Right lobe of liver (tissue), 4 donors: ENCODE measurements around the gene NELFB.

Experiments used
- POLR2A ChIP-seq: fragments of 450-650 bp; IDR thresholded peaks from one replicate; pipeline ENCODE4 v1.6.1; 2017; ENCODE audit warnings: antibody characterized with exemption, mild to moderate bottlenecking
- TF ChIP-seq, protein P1 (sequence below), 4 donors: fragments of 200-600 bp in 3 of 4; fragments of 450-650 bp in 1 of 4; IDR thresholded peaks; one replicate each; pipeline versions ENCODE4 v1.5.1 to v1.8.0; 2016 to 2022; ENCODE audit warnings: antibody characterized with exemption in 4 of 4, mild to moderate bottlenecking in 2 of 4
- donor health status: DM: no; HTN: no; CAD: no.
- donor health status: DM: no; HTN: no; CAD: no.
- donor health status: DM: no; HTN: yes; CAD: no.

DNA sequence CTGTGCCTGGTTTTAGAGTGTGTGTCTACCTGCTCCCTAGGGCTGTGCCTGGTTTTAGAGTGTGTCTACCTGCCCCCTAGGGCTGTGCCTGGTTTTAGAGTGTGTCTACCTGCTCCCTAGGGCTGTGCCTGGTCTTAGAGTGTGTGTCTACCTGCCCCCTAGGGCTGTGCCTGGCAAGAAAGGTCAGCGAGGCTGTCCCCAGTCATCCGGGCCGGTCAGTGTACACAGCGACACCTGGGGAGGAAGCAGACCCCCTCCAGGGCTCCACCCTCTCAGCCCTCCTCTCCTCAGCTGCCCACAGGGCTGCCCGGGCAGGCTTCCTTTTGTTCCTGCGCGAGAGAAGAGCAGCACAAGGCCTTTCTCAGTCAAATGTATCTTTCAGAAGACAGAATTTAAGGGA is 42.8 kb downstream of the NELFB start:
- TF ChIP-seq POLR2A: no peak
- TF ChIP-seq, protein P1, sequence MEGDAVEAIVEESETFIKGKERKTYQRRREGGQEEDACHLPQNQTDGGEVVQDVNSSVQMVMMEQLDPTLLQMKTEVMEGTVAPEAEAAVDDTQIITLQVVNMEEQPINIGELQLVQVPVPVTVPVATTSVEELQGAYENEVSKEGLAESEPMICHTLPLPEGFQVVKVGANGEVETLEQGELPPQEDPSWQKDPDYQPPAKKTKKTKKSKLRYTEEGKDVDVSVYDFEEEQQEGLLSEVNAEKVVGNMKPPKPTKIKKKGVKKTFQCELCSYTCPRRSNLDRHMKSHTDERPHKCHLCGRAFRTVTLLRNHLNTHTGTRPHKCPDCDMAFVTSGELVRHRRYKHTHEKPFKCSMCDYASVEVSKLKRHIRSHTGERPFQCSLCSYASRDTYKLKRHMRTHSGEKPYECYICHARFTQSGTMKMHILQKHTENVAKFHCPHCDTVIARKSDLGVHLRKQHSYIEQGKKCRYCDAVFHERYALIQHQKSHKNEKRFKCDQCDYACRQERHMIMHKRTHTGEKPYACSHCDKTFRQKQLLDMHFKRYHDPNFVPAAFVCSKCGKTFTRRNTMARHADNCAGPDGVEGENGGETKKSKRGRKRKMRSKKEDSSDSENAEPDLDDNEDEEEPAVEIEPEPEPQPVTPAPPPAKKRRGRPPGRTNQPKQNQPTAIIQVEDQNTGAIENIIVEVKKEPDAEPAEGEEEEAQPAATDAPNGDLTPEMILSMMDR (IDR thresholded peaks at IDR 0.05): no peak
